ENCODE data around the gene HLA-DOA.

HLA-DOA gene

GRCh38 chr6:33015798-33016197, 6.4 kb upstream of the HLA-DOA start:
- Histone ChIP-seq H3K23ac (ENCODE audit: low read length in 2 of 2) (no peak overlapping the region), H3K4me2 (ENCODE audit: low read length, poor library complexity, severe bottlenecking) (no peak overlapping the region), H3K14ac (ENCODE audit: low read length in 2 of 2) (no peak overlapping the region), H4K91ac (ENCODE audit: low read length) (no peak overlapping the region), H2BK5ac (ENCODE audit: low read depth, low read length, poor library complexity, severe bottlenecking) (no peak overlapping the region), H2AK5ac (ENCODE audit: low read length, severe bottlenecking) (no peak overlapping the region), H2BK120ac (ENCODE audit: low read depth, low read length) (no peak overlapping the region), H3K18ac (ENCODE audit: low read depth in 1 of 2, low read length in 2 of 2) (no peak overlapping the region), H2BK12ac (ENCODE audit: low read length in 2 of 2) (peak overlapping the region in 1 of 2 experiments; percentile 86), H3K4me1 (ENCODE audit: control insufficient read depth, insufficient read depth, low read depth, low read length) (no peaks in the 10 kb centered on the region), H3K9ac (ENCODE audit: low read length) (no peak overlapping the region), H2AFZ (ENCODE audit: low read depth, low read length) (no peak overlapping the region), H3K36me3 (ENCODE audit: control insufficient read depth in 1 of 2, insufficient read depth in 2 of 2, low read depth in 1 of 2, low read length in 2 of 2) (no peaks in the 10 kb centered on the region), H3K79me1 (replicated peaks; ENCODE audit: low read length, poor library complexity, severe bottlenecking) (no peaks in the 10 kb centered on the region), H3K4ac (ENCODE audit: low read depth in 1 of 2, low read length in 2 of 2) (no peak overlapping the region), H3K27ac (ENCODE audit: low read length, poor library complexity, severe bottlenecking) (no peak overlapping the region), H3K27me3 (ENCODE audit: control insufficient read depth in 1 of 2, insufficient read depth in 1 of 2, low read length in 2 of 2) (peaks cover 26 to 62% of the 10 kb centered on the region in 2 experiments), H3K9me3 (ENCODE audit: control insufficient read depth, low read length) (no peaks in the 10 kb centered on the region), H3K4me3 (ENCODE audit: insufficient read depth in 1 of 2, low read depth in 1 of 2, low read length in 2 of 2) (no peak overlapping the region), H2BK15ac (ENCODE audit: low read depth, poor library complexity, severe bottlenecking) (no peak overlapping the region), H4K8ac (ENCODE audit: low read length) (peak overlapping the region; percentile 12)
- WGBS = 73% methylated on average over 11 of the region's 11 CpGs
- DNase-seq = no peak

GRCh38 chr6:33014841-33015634, 5.6 kb upstream of the HLA-DOA start:
- Histone ChIP-seq H3K4ac (ENCODE audit: low read depth in 1 of 2, low read length in 2 of 2) (no peak overlapping the region), H3K27me3 (ENCODE audit: control insufficient read depth in 1 of 2, insufficient read depth in 1 of 2, low read length in 2 of 2) (peaks cover 26 to 62% of the 10 kb centered on the region in 2 experiments), H3K27ac (ENCODE audit: low read length, poor library complexity, severe bottlenecking) (no peak overlapping the region), H3K23ac (ENCODE audit: low read length in 2 of 2) (no peak overlapping the region), H4K91ac (ENCODE audit: low read length) (no peak overlapping the region), H2AK5ac (ENCODE audit: low read length, severe bottlenecking) (no peak overlapping the region), H2BK5ac (ENCODE audit: low read depth, low read length, poor library complexity, severe bottlenecking) (no peak overlapping the region), H3K36me3 (ENCODE audit: control insufficient read depth in 1 of 2, insufficient read depth in 2 of 2, low read depth in 1 of 2, low read length in 2 of 2) (no peaks in the 10 kb centered on the region), H4K8ac (ENCODE audit: low read length) (no peak overlapping the region), H3K9ac (ENCODE audit: low read length) (peak overlapping the region; percentile 20), H3K4me2 (ENCODE audit: low read length, poor library complexity, severe bottlenecking) (no peak overlapping the region), H2AFZ (ENCODE audit: low read depth, low read length) (no peak overlapping the region), H2BK15ac (ENCODE audit: low read depth, poor library complexity, severe bottlenecking) (no peak overlapping the region), H3K14ac (ENCODE audit: low read length in 2 of 2) (no peak overlapping the region), H2BK12ac (ENCODE audit: low read length in 2 of 2) (no peak overlapping the region), H3K9me3 (ENCODE audit: control insufficient read depth, low read length) (no peaks in the 10 kb centered on the region), H2BK120ac (ENCODE audit: low read depth, low read length) (no peak overlapping the region), H3K79me1 (replicated peaks; ENCODE audit: low read length, poor library complexity, severe bottlenecking) (no peaks in the 10 kb centered on the region), H3K4me1 (ENCODE audit: control insufficient read depth, insufficient read depth, low read depth, low read length) (no peaks in the 10 kb centered on the region), H3K18ac (ENCODE audit: low read depth in 1 of 2, low read length in 2 of 2) (no peak overlapping the region), H3K4me3 (ENCODE audit: insufficient read depth in 1 of 2, low read depth in 1 of 2, low read length in 2 of 2) (no peak overlapping the region)
- peak; percentile 85 for DNase-seq
- 18% methylated on average over 6 of the region's 6 CpGs for WGBS

GRCh38 chr6:33013608-33014007, 4.2 kb upstream of the HLA-DOA start:
- Histone ChIP-seq H2AK5ac (ENCODE audit: low read length, severe bottlenecking) (no peak overlapping the region), H3K9ac (ENCODE audit: low read length) (no peak overlapping the region), H3K4me3 (ENCODE audit: insufficient read depth in 1 of 2, low read depth in 1 of 2, low read length in 2 of 2) (no peak overlapping the region), H3K79me1 (replicated peaks; ENCODE audit: low read length, poor library complexity, severe bottlenecking) (no peaks in the 10 kb centered on the region), H3K4me1 (ENCODE audit: control insufficient read depth, insufficient read depth, low read depth, low read length) (peaks cover 5% of the 10 kb centered on the region), H4K8ac (ENCODE audit: low read length) (no peak overlapping the region), H2AFZ (ENCODE audit: low read depth, low read length) (no peak overlapping the region), H3K36me3 (ENCODE audit: control insufficient read depth in 1 of 2, insufficient read depth in 2 of 2, low read depth in 1 of 2, low read length in 2 of 2) (no peaks in the 10 kb centered on the region), H3K27ac (ENCODE audit: low read length, poor library complexity, severe bottlenecking) (no peak overlapping the region), H3K4ac (ENCODE audit: low read depth in 1 of 2, low read length in 2 of 2) (no peak overlapping the region), H2BK15ac (ENCODE audit: low read depth, poor library complexity, severe bottlenecking) (no peak overlapping the region), H3K23ac (ENCODE audit: low read length in 2 of 2) (no peak overlapping the region), H3K27me3 (ENCODE audit: control insufficient read depth in 1 of 2, insufficient read depth in 1 of 2, low read length in 2 of 2) (peaks cover 37 to 61% of the 10 kb centered on the region in 2 experiments), H4K91ac (ENCODE audit: low read length) (no peak overlapping the region), H3K9me3 (ENCODE audit: control insufficient read depth, low read length) (no peaks in the 10 kb centered on the region), H3K18ac (ENCODE audit: low read depth in 1 of 2, low read length in 2 of 2) (no peak overlapping the region), H3K4me2 (ENCODE audit: low read length, poor library complexity, severe bottlenecking) (no peak overlapping the region), H2BK5ac (ENCODE audit: low read depth, low read length, poor library complexity, severe bottlenecking) (no peak overlapping the region), H2BK12ac (ENCODE audit: low read length in 2 of 2) (no peak overlapping the region), H3K14ac (ENCODE audit: low read length in 2 of 2) (no peak overlapping the region), H2BK120ac (ENCODE audit: low read depth, low read length) (no peak overlapping the region)
- 56% methylated on average over 3 of the region's 4 CpGs for WGBS
- no peak for DNase-seq

GRCh38 chr6:33010356-33010755, 965 bp upstream of the HLA-DOA start:
- 75% methylated on average over 7 of the region's 7 CpGs for WGBS
- Histone ChIP-seq H4K91ac (ENCODE audit: low read length) (no peak overlapping the region), H3K4me3 (ENCODE audit: insufficient read depth in 1 of 2, low read depth in 1 of 2, low read length in 2 of 2) (no peak overlapping the region), H3K18ac (ENCODE audit: low read depth in 1 of 2, low read length in 2 of 2) (no peak overlapping the region), H2AK5ac (ENCODE audit: low read length, severe bottlenecking) (no peak overlapping the region), H4K8ac (ENCODE audit: low read length) (no peak overlapping the region), H3K9ac (ENCODE audit: low read length) (no peak overlapping the region), H2BK5ac (ENCODE audit: low read depth, low read length, poor library complexity, severe bottlenecking) (no peak overlapping the region), H2BK12ac (ENCODE audit: low read length in 2 of 2) (no peak overlapping the region), H3K36me3 (ENCODE audit: control insufficient read depth in 1 of 2, insufficient read depth in 2 of 2, low read depth in 1 of 2, low read length in 2 of 2) (no peaks in the 10 kb centered on the region), H3K79me1 (replicated peaks; ENCODE audit: low read length, poor library complexity, severe bottlenecking) (no peaks in the 10 kb centered on the region), H3K27ac (ENCODE audit: low read length, poor library complexity, severe bottlenecking) (no peak overlapping the region), H3K27me3 (ENCODE audit: control insufficient read depth in 1 of 2, insufficient read depth in 1 of 2, low read length in 2 of 2) (peaks cover 47 to 62% of the 10 kb centered on the region in 2 experiments), H2BK15ac (ENCODE audit: low read depth, poor library complexity, severe bottlenecking) (no peak overlapping the region), H3K4me2 (ENCODE audit: low read length, poor library complexity, severe bottlenecking) (no peak overlapping the region), H3K9me3 (ENCODE audit: control insufficient read depth, low read length) (no peaks in the 10 kb centered on the region), H2BK120ac (ENCODE audit: low read depth, low read length) (no peak overlapping the region), H3K4ac (ENCODE audit: low read depth in 1 of 2, low read length in 2 of 2) (no peak overlapping the region), H3K4me1 (ENCODE audit: control insufficient read depth, insufficient read depth, low read depth, low read length) (peaks cover 5% of the 10 kb centered on the region), H3K23ac (ENCODE audit: low read length in 2 of 2) (no peak overlapping the region), H3K14ac (ENCODE audit: low read length in 2 of 2) (no peak overlapping the region), H2AFZ (ENCODE audit: low read depth, low read length) (no peak overlapping the region)
- DNase-seq = no peak

Data from mesenchymal stem cell (in vitro differentiated cells and primary cell).